Superior temporal gyrus (tissue), 1 donor: Measurements from ENCODE around the gene LMBR1.
"Not testable (repeated sequence)": the region's sequence is repeated elsewhere in the genome, so short reads cannot be mapped to it uniquely, and the experiment has no call there.

Source experiments
- DNase-seq: peaks from one replicate; pipeline ENCODE4 v3.0.0-alpha.2; 2016; ENCODE audit errors: extremely low spot score

The LMBR1 gene

GRCh38 chr7:156845379-156846101 lies 47.4 kb downstream of the LMBR1 start:
- no peak for DNase-seq

DNA sequence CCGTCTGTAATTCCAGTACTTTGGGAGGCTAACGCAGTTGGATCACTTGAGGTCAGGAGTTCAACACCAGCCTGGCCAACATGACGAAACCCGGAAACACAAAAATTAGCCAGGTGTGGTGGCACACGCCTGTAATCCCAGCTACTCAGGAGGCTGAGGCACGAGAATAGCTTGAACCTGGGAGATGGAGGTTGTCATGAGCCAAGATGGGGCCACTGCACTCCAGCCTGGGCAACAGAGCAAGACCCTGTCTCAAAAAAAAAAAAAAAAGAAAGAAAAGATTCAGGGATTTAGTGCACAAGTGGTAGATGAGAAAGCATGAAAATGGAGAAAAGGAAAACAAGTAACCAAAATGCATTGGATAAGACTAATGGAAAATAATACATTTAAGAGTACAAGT lies 49.4 kb downstream of the LMBR1 start:
- not testable (repeated sequence) for DNase-seq

GRCh38 chr7:156843157-156843556 lies 49.8 kb downstream of the LMBR1 start:
- no peak for DNase-seq

DNA sequence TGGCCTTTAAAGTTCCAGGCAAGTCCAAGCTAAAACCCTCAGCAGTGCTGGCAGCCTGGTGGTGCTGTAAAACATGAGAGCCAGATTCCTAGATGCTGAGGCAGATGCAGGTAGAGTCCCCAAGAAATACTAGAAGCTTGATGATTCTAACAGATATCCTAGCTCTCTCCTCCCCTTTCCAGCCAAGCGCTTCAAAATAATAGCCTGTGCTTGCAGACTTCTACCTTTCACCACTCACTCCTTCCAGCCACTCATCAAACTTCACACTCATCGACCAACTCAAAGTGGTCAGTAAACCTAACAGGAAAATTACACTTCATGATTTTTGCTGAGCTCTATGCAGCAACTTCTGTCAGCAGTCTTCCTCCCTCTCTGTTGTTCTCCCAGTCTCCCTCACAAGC lies 50.2 kb downstream of the LMBR1 start:
- no peak for DNase-seq

DNA sequence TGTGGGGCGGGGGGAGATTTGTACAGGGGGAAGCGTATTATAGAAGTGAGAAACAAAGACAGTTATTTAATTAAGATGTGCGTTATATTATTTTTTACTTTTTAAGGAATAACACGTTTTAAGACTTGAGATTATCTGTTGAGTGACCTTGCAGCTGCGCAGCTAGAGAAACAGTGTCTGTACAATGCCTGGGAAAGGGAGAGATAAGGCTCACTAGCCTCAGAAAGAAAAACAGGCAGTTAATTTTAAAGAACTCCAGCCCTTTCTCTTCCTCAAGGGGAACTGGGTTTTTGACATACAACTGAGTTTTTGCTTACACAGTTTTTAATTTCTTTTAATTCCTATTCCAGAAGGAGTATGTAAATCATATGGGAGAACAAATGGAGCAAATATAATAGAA lies 50.7 kb downstream of the LMBR1 start:
- DNase-seq: no peak

DNA sequence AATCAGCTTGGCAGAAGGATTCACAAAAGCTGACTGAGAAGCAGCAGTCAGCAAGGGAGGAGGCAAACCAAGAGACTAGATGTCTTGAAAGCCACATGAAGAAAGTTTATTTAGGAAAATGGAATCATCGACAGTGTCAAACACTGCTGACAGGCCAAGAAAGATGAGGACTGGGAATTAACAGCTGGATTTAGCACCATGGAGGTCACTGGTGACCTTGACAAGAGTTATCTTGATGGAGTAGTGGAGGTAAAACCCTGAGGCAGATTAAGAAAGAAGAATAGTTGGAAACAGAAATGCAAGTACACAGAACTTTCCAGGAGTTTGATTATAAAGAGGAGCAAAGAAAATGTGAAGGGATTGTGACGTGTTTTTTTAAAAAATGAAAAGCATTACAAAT lies 51.5 kb downstream of the LMBR1 start:
- DNase-seq: no peak

GRCh38 chr7:156840134-156840533 lies 52.8 kb downstream of the LMBR1 start:
- DNase-seq: no peak

DNA sequence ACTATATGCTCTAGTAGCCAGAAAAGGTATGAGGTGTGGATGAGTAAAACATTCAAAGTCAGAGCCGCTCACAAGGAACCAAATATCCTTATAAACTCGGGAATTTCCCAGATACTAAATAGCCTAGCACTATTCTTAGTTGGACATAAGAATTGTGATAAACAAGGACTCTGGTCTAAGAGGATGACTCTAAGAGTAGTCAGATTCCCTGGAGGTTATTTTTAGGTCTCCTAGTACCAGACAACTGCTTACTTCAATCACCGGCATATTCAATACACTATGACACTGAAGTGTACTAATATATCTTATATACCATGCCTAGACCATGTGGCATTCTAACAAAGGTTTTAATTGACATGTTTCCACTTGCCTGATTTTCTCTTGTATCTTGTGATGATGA lies 56.5 kb downstream of the LMBR1 start:
- DNase-seq: no peak

DNA sequence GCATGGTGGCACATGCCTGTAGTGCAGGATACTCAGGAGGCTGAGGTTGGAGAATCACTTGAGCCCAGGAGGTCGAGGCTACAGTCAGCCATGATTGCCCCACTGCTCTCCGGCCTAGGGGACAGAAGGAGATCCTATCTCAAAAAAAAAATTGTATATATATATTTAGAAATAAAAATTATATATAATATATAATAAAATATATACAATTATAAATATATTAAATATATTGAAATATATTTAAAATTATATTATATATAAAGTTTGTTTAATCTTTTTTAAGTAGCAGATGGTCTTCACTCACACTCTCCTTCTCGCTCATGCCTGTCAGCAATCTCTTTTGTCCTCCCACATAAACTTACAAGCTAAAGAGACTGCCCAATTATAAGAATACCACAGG lies 58.5 kb downstream of the LMBR1 start:
- DNase-seq: no peak

DNA sequence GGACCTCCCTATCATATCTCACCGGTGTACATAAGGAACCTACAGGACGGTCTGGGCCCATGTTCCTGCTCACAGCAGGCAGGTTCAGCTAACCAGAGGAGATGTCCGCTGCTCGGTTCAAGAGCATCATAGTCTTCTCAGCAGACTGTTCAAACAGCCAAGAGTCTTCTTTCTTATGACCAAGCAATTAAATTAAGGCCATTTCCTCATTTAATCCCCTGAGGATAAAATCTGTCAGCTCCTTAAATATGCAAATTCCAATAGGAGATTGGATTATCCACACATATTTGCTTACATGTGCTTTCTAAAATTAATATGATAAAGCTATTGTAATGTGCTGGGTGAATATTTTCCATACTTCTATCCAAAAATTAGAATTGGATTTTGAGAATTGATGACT lies 59.7 kb downstream of the LMBR1 start:
- DNase-seq: no peak

- no peak for DNase-seq
Measured at GRCh38 chr7:156832195-156832877, 60.6 kb downstream of the LMBR1 start.

- no peak for DNase-seq
Measured at GRCh38 chr7:156829669-156830336, 63.2 kb downstream of the LMBR1 start.

GRCh38 chr7:156827587-156828203 lies 65.3 kb downstream of the LMBR1 start:
- peak; percentile 54 for DNase-seq

GRCh38 chr7:156823435-156823834 lies 69.5 kb downstream of the LMBR1 start:
- no peak for DNase-seq

- DNase-seq: no peak
Measured at GRCh38 chr7:156820445-156821063, 72.4 kb downstream of the LMBR1 start.

GRCh38 chr7:156819733-156820295 lies 73.2 kb downstream of the LMBR1 start:
- no peak for DNase-seq

DNA sequence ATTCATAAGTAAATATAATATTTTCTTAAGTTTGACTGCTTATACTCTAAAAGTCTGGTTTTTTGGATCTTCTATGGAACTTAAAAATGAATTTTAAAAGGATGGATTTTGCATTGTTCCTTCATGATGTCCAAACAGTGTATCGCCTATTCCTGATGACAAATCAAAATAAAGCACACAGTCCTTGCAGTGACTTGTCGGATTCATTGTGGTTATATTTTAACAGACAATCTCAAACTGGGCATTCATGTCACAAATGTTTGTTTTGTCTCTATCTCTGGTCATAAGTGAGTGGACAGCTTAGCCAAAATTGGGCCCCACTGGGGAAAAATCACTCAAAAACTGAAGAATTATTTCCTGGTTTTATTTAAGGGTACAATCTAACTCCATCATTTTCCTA lies 74.8 kb downstream of the LMBR1 start:
- DNase-seq: no peak

DNA sequence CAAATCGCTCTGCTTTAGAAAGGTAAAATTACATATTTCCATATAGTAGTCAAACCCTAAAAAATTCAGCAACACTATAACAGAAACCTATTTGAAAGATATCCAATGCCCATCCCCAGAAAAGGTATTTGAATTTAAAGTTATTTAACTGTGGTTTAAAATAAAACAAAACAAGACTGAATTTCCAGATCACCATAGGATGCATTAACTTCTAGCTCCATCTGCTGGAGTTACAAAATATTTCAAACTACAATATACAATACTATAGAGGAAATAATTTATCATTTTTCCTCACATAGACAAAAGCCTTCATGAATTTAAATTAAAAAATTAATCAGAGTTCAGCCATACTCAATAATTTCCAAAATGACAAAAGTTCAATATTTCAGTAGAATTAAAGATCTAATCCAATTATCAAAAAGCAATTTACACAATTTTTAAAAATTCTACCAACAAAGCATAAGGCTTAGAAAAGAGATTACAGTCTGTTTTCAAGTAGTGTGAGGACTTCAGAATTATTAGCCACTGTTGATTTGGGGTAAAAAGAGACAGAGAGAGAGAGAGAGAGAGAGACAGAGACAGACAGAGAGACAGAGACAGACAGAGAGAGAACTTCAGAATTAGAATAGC lies 75.9 kb downstream of the LMBR1 start:
- DNase-seq: peak; percentile 65

GRCh38 chr7:156811706-156812105 lies 81.3 kb downstream of the LMBR1 start:
- no peak for DNase-seq

DNA sequence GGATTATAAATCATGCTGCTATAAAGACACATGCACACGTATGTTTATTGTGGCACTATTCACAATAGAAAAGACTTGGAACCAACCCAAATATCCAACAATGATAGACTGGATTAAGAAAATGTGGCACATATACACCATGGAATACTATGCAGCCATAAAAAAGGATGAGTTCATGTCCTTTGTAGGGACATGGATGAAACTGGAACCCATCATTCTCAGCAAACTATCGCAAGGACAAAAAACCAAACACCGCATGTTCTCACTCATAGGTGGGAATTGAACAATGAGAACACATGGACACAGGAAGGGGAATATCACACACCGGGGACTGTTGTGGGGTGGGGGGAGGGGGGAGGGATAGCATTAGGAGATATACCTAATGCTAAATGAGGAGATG lies 89.3 kb downstream of the LMBR1 start:
- not testable (repeated sequence) for DNase-seq

DNA sequence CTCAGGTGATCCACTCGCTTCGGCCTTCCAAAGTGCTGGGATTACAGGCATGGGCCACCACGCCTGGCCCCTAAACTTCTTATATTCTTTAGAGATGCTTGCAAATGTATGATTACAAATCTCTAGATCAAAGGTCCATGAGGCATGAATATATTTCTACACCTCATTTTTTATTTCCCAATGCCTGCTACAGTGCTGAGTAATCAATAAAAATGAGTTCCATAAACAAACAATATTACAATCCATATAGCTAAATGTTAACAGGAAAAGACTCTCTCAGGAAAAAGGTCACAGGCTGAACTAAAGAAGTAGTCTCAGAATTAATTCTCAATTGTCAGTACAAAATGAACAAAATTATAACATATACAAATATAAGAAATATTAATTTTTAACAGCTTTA lies 90.8 kb downstream of the LMBR1 start:
- no peak for DNase-seq
